HEK293 (cell line): ENCODE data around the gene STRN.
A peak's percentile ranks its signal among the peaks of the same experiment; 100 is the strongest.

Experiments used
- CTCF ChIA-PET: fragments of 350-600 bp; formaldehyde crosslinking; extraction: SDS; loops from one replicate; lab custom pipeline; 2021; ENCODE audit warnings: antibody characterized with exemption; lab: Yijun Ruan, JAX
- POLR2A ChIA-PET: fragments of 300-600 bp; formaldehyde crosslinking; extraction: SDS; loops from one replicate; lab custom pipeline; 2020; ENCODE audit warnings: antibody characterized with exemption, inconsistent platforms; lab: Yijun Ruan, JAX
- H3K27ac ChIP-seq: fragments of 200-500 bp; sonication (Bioruptor generic); 2 replicates; pipeline ENCODE4 v1.5.1; 2014; ENCODE audit warnings: low read depth, low read length, control low read depth, inconsistent platforms; ENCODE audit errors: extremely low read depth
- H3K36me3 ChIP-seq, 2 experiments: fragments of 200-500 bp in 1 of 2; sonication (Bioruptor generic) in 1 of 2; 1 replicate in 1 of 2; 2 replicates in 1 of 2; pipeline ENCODE4 v1.5.1; 2014 to 2017; ENCODE audit warnings: inconsistent platforms in 2 of 2, low read length in 2 of 2; ENCODE audit not compliant: control insufficient read depth in 2 of 2, insufficient read depth in 1 of 2
- H3K4me1 ChIP-seq: fragments of 200-500 bp; sonication (Bioruptor generic); 2 replicates; pipeline ENCODE4 v1.5.1; 2014; ENCODE audit warnings: mild to moderate bottlenecking, low read length, inconsistent platforms; ENCODE audit not compliant: control insufficient read depth, insufficient read depth
- H3K4me3 ChIP-seq: 2 replicates; pipeline ENCODE4 v1.5.1; 2011; ENCODE audit warnings: low read depth, mild to moderate bottlenecking, control low read depth, low read length, moderate library complexity
- H3K9me3 ChIP-seq: fragments of 200-500 bp; sonication (Bioruptor generic); 2 replicates; pipeline ENCODE4 v1.5.1; 2014; ENCODE audit warnings: low read depth, low read length, inconsistent platforms; ENCODE audit not compliant: control insufficient read depth, insufficient read depth
- CTCF ChIP-seq: fragments of 450-650 bp; formaldehyde crosslinking; IDR thresholded peaks from 2 replicates; pipeline ENCODE4 v1.5.1; 2016; ENCODE audit warnings: missing biosample characterization, missing genetic modification characterization
- HOXA7 ChIP-seq: sonication (generic); formaldehyde crosslinking; IDR thresholded peaks from 2 replicates; pipeline ENCODE4 v1.8.1; 2022; ENCODE audit warnings: missing genetic modification reagents, borderline replicate concordance
- KLF1 ChIP-seq: fragments of 450-650 bp; formaldehyde crosslinking; IDR thresholded peaks from 2 replicates; pipeline ENCODE4 v1.5.1; 2016; ENCODE audit warnings: missing biosample characterization, missing genetic modification characterization
- OSR2 ChIP-seq: fragments of 450-650 bp; formaldehyde crosslinking; IDR thresholded peaks from 2 replicates; pipeline ENCODE4 v1.5.1; 2016; ENCODE audit warnings: missing biosample characterization, missing genetic modification characterization
- PRDM1 ChIP-seq: fragments of 450-650 bp; formaldehyde crosslinking; IDR thresholded peaks from 2 replicates; pipeline ENCODE4; 2016; ENCODE audit warnings: missing biosample characterization, missing genetic modification characterization
- YY1 ChIP-seq: fragments of 450-650 bp; formaldehyde crosslinking; IDR thresholded peaks from 2 replicates; pipeline ENCODE4 v1.5.1; 2018; ENCODE audit warnings: missing biosample characterization, missing genetic modification characterization
- ZBTB20 ChIP-seq: fragments of 450-650 bp; formaldehyde crosslinking; IDR thresholded peaks from 2 replicates; pipeline ENCODE4 v1.5.1; 2016; ENCODE audit warnings: missing biosample characterization, missing genetic modification characterization
- ZBTB44 ChIP-seq: fragments of 450-650 bp; IDR thresholded peaks from 2 replicates; pipeline ENCODE4 v1.5.1; 2018; ENCODE audit warnings: missing biosample characterization, mild to moderate bottlenecking, missing genetic modification characterization
- ZFP3 ChIP-seq: fragments of 450-650 bp; formaldehyde crosslinking; IDR thresholded peaks from 2 replicates; pipeline ENCODE4 v1.5.1; 2016; ENCODE audit warnings: low read depth, missing biosample characterization, missing genetic modification characterization
- ZNF114 ChIP-seq: fragments of 450-650 bp; formaldehyde crosslinking; IDR thresholded peaks from 2 replicates; pipeline ENCODE4 v1.5.0; 2017; ENCODE audit warnings: missing biosample characterization, missing genetic modification characterization
- ZNF155 ChIP-seq: fragments of 450-650 bp; formaldehyde crosslinking; IDR thresholded peaks from 2 replicates; pipeline ENCODE4 v1.5.1; 2016; ENCODE audit warnings: missing biosample characterization, missing genetic modification characterization
- ZNF248 ChIP-seq: fragments of 450-650 bp; formaldehyde crosslinking; IDR thresholded peaks from 2 replicates; pipeline ENCODE4 v1.5.1; 2017; ENCODE audit warnings: missing biosample characterization, missing genetic modification characterization
- ZNF280C ChIP-seq: fragments of 450-650 bp; formaldehyde crosslinking; IDR thresholded peaks from 2 replicates; pipeline ENCODE4 v1.5.1; 2016; ENCODE audit warnings: missing biosample characterization, missing genetic modification characterization
- ZNF394 ChIP-seq: fragments of 450-650 bp; formaldehyde crosslinking; IDR thresholded peaks from 2 replicates; pipeline ENCODE4 v1.5.1; 2016; ENCODE audit warnings: missing biosample characterization, missing genetic modification characterization, mild to moderate bottlenecking, moderate library complexity, borderline replicate concordance
- ZNF473 ChIP-seq: fragments of 450-650 bp; formaldehyde crosslinking; IDR thresholded peaks from 2 replicates; pipeline ENCODE4 v1.5.1; 2017; ENCODE audit warnings: missing biosample characterization, missing genetic modification characterization
- ZNF571 ChIP-seq: fragments of 450-650 bp; formaldehyde crosslinking; IDR thresholded peaks from 2 replicates; pipeline ENCODE4 v1.5.0; 2017; ENCODE audit warnings: missing biosample characterization, missing genetic modification characterization
- ZNF621 ChIP-seq: fragments of 450-650 bp; formaldehyde crosslinking; IDR thresholded peaks from 2 replicates; pipeline ENCODE4 v1.5.1; 2017; ENCODE audit warnings: missing biosample characterization, missing genetic modification characterization
- ZNF639 ChIP-seq: fragments of 450-650 bp; formaldehyde crosslinking; IDR thresholded peaks from 2 replicates; pipeline ENCODE4 v1.5.1; 2016; ENCODE audit warnings: missing biosample characterization, missing genetic modification characterization
- ZNF654 ChIP-seq: fragments of 450-650 bp; formaldehyde crosslinking; IDR thresholded peaks from 2 replicates; pipeline ENCODE4 v1.5.1; 2016; ENCODE audit warnings: low read depth, missing biosample characterization, missing genetic modification characterization
- ZNF747 ChIP-seq: fragments of 450-650 bp; formaldehyde crosslinking; IDR thresholded peaks from 2 replicates; pipeline ENCODE4 v1.5.1; 2016; ENCODE audit warnings: missing biosample characterization, missing genetic modification characterization
- ZNF777 ChIP-seq: fragments of 450-650 bp; formaldehyde crosslinking; IDR thresholded peaks from 2 replicates; pipeline ENCODE4 v1.5.1; 2017; ENCODE audit warnings: missing biosample characterization, missing genetic modification characterization, borderline replicate concordance

Gene STRN

GRCh38 chr2:37013315-37013641 is 46.9 kb upstream of the STRN start (continued):
- TF ChIP-seq ZNF248 (tag by site-specific recombination) (no peak), HOXA7 (CRISPR knock-in tag) (no peak), ZNF473 (tag by site-specific recombination) (no peak)

- no peak overlapping the region for H3K27ac ChIP-seq
- CTCF ChIA-PET = no interaction called here
Measured at GRCh38 chr2:37011130-37011529, 44.8 kb upstream of the STRN start.

GRCh38 chr2:37005118-37005868 is 39.0 kb upstream of the STRN start:
- Histone ChIP-seq H3K4me1 (no peaks in the 10 kb centered on the region), H3K9me3 (no peaks in the 10 kb centered on the region), H3K27ac (no peak overlapping the region), H3K4me3 (no peak overlapping the region), H3K36me3 (peaks cover 29 to 71% of the 10 kb centered on the region in 2 experiments)
- POLR2A ChIA-PET = no interaction called here
- CTCF ChIA-PET = interaction anchor here (0.6 to 1.1 kb wide), 2 partner anchors 14 to 17 kb away, joined by 3 read pairs; no protein-coding TSS in a partner anchor
- TF ChIP-seq ZNF747 (tag by site-specific recombination) (no peak), KLF1 (no peak), ZBTB20 (tag by site-specific recombination) (no peak), ZNF114 (tag by site-specific recombination) (no peak), YY1 (tag by site-specific recombination) (no peak), ZFP3 (tag by site-specific recombination) (no peak), ZNF654 (peak; percentile 66), ZNF394 (tag by site-specific recombination) (no peak), ZNF155 (tag by site-specific recombination) (no peak), CTCF (tag by site-specific recombination) (peak; percentile 48; the same call in 1 of the 2 replicates), OSR2 (tag by site-specific recombination) (no peak)

More at GRCh38 chr2:37011130-37011529, 44.8 kb upstream of the STRN start:
- TF ChIP-seq ZNF621 (tag by site-specific recombination) = no peak
- TF ChIP-seq ZNF280C (tag by site-specific recombination) = no peak
- no peak for TF ChIP-seq ZBTB44 (tag by site-specific recombination)
- no peak for TF ChIP-seq ZNF571 (tag by site-specific recombination)
- TF ChIP-seq PRDM1 = no peak
- TF ChIP-seq ZNF639 (tag by site-specific recombination) = no peak
- TF ChIP-seq ZNF777 = no peak
- POLR2A ChIA-PET = no interaction called here
- no peaks in the 10 kb centered on the region for H3K4me1 ChIP-seq
- no peaks in the 10 kb centered on the region for H3K9me3 ChIP-seq
- H3K36me3 ChIP-seq = peaks cover 34 to 44% of the 10 kb centered on the region in 2 experiments
- H3K4me3 ChIP-seq = no peak overlapping the region
